Erythroblast (primary cell): ENCODE results near the gene CDK6.

Source experiments
- DNase-seq, 2 experiments: peaks; one replicate each; lab custom pipeline; 2025; lab: John Stamatoyannopoulos, UW
- GATA1 ChIP-seq: IDR thresholded peaks from 2 replicates; pipeline ENCODE4 v1.6.1; 2011; ENCODE audit warnings: low read depth, mild to moderate bottlenecking, control low read depth, low read length, moderate library complexity
- POLR2A ChIP-seq: IDR thresholded peaks from 2 replicates; pipeline ENCODE4 v1.6.1; 2011; ENCODE audit warnings: mild to moderate bottlenecking, low read length

CDK6 gene

DNA sequence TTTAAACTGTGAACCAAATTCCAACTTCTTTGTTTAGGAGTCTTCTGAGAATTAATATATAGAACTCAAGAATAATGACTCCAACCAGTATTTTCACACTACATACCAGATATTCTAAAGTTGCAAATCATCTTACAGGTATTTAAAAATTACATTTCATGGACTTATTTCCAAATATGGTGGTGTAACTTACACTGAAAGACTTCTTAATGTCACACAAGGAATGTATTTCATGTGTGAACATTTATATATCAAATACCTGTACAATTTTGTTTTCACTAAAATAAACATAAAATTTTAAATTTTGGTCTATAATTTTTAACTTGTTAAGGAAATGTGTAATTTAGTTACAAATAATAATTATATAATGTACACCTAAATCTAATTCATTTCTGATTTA lies 2.6 kb upstream of the CDK6 start:
- DNase-seq = no peak
- no peak for TF ChIP-seq GATA1
- no peak for TF ChIP-seq POLR2A

DNA sequence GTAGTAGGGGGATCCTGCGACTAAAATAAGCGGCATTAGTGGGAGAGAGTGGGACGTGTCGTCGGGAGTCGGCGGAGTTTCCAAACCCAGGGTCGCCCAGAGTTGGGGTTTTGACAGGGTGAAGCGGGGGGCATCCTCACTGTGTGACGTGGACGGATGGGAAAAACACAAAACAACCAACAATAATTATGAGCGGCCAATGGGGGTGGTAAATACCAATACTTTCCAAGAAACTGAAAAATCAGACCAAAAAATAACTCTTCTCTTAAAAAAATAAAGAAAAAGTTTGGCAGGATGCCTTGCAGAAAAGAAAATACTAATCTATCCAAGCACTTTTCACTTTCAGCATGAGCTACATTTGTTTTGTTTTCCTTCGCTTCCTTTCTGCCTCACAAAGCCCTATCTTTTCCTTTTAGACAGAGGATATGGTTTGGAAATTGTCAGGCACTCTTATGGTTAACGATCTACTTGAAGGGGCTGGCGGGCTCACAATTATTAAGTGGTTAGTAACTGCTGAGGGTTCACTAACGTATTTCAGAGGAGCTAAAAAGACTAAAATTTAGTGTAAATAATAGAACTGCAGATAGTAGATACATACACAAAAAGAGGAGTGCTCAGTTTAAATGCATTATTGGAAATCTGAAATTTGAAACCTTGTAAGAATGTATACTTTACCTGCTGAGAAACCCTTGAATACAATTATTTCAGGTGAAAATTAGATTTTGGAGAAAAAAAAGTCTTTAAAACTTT lies 802 bp upstream of the CDK6 start:
- peak; percentile 42 to 48 for DNase-seq
- TF ChIP-seq POLR2A (no peak), GATA1 (no peak)

DNA sequence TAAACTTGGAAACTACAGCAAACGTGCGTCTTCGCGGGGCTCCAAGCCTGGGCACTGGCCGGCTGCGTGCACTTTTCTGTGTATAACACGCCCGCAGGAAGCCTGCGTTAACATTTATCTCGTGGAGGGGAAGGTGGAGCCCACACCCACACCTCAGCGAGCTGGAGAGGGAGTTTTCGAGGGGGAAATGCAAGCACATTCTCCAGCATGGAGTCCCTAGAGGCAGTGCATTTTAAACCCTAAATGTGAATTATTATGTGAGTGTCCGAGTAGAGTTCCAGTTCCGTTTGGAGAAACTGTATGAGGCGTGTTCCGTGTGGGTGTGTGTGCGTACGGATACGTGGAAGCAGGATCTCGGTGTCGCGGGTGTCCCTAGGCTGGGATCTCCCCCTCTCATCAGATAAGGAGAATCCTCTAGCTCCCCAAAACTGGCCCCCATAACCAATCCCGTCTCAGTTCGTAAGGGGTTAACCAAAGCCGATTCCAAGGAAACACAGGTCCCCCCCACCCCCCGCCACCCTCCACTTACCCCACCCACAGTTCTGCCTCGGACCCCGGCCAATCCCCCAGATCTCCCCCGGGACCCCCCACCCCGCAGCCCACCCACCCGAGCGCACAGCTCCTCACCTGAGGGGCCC lies 403 bp downstream of the CDK6 start:
- DNase-seq = peak; percentile 69 to 72
- TF ChIP-seq POLR2A = no peak
- no peak for TF ChIP-seq GATA1

DNA sequence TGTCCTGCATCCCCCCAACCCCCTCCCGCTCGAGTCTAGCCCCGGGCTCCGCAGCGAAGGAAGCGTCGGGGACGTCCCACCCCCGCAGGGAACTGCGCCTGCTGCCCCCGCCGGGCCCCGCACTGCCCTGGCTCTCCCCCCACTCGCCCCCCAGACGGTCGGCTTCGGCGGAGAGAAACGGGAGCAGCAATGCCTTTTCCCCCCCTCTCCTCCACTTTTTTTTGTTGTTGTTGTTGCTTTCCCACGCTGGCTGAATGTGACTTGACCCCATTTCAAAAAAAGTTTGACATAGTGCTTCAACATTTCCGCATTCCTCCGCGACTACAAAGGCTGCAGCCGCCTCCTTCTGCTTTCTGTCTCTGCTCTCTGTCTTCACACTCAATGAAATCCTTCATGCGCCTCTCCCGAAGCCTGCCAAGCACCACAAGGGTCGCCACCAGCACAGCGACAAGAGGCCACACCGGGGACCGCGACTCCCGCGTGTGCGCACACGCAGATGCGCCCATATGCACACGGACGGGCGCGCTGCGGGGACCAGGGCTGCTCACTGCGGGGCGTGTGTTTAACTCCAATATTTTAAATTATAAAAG lies 1.0 kb downstream of the CDK6 start:
- TF ChIP-seq GATA1 (no peak), POLR2A (peak; percentile 26)
- DNase-seq = peak; percentile 69 to 72

DNA sequence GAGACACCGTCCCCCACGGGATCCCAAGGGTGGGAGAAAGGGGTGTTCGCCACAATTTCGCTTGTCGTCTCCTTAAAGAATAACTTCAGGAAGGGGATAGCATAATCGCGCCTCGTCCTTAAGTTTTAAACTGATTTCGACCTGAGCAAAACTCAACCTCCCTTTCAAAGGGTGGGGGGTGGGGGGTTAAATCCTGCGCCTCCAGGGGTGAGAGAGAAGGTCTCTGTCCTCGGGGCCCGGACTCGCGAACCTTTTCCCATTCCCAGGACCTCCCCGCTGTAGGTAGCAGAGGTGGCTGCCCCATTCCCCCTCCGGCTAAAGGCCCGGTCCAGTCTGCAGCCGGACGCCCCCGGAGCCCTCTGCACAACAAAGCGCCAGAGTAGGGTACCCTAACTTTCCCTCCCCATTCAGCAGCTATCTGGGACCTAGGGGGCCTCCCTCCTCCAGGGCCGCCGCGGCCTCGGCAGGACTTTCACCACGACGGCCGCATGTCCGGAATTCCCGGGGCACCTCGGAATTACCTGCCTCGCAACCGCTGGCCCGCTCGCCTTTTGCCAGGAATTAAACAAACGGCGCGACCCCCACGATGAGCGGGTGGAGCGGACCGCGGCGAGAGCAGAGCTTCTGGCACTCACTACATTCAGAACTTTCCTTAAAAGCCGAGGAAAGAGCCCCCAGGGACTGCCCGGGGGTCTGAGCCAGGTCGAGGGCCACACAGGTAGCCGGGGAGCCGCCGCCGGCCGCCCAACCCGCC lies 1.7 kb downstream of the CDK6 start:
- TF ChIP-seq GATA1 (no peak), POLR2A (no peak)
- peak; percentile 45 to 52 for DNase-seq

DNA sequence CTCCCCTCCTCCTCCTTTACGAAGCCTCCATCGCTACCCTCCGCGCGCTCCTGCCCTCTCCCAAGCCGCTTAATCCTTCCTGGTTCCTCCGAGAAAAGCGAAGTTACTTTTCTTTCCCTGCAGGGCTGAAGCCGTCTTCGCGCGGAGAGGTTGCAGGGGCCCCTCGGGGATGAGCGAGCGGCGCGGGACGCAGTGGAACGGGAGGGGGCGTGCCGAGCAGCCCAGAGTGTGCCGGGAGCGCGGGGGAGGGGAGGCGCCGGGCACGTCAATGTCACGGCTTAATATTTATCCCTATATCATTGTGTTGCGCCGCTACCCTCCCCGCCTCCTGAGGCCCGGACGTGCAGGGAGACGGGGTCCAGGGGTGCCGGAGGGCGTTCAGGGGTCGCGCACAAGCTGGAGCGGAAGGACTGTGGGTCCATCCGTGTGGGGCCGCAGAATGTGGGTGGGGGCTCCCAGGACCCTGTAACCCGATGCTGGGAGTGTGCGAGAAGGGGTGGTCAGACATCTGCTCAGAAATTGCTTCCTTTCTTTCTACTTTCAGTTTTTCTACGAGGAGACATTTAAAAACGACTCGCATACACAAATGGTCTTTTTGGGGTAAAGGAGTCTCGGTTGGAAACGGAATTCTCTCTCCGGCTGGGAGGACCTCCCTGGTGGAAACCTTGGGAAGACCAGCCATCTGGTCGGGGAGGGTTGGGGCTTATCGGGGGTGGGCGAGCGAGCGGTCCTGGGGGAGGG lies 2.4 kb downstream of the CDK6 start:
- DNase-seq = peak; percentile 86 to 90
- TF ChIP-seq POLR2A (peak; percentile 65), GATA1 (no peak)

DNA sequence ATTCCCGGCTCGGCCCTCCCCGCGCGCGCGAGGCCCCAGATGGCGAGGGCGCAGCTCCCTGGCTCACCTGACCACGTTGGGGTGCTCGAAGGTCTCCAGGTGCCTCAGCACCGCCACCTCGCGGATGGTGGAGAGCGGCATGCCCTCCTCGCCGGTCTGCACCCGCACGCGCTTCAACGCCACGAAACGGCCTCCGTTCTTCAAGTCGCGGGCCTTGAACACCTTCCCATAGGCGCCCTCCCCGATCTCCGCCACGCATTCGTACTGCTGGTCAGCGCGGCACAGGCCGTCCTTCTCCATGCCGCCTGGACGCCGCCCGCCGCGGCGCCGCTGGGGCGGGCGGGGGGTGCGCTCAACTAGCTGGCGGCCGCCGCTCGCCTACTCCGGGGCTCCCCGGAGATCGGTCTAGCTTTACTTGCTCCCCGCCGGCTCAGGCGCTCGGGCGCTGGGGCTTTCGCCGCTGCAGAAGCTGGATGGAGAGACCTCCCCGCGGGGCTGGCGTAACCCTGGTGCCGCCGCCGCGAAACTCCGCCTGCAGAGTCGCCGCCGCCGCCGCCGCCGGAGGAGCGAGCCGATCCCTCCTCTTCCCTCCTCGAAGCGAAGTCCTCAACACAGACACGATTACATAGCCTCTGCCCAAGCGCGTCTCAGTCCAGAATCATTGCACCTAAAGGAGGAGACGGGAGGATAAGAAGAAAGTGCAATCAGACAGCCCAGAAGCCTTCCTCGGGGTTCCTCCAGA lies 3.2 kb downstream of the CDK6 start:
- peak; percentile 87 to 91 for DNase-seq
- no peak for TF ChIP-seq POLR2A
- no peak for TF ChIP-seq GATA1

DNA sequence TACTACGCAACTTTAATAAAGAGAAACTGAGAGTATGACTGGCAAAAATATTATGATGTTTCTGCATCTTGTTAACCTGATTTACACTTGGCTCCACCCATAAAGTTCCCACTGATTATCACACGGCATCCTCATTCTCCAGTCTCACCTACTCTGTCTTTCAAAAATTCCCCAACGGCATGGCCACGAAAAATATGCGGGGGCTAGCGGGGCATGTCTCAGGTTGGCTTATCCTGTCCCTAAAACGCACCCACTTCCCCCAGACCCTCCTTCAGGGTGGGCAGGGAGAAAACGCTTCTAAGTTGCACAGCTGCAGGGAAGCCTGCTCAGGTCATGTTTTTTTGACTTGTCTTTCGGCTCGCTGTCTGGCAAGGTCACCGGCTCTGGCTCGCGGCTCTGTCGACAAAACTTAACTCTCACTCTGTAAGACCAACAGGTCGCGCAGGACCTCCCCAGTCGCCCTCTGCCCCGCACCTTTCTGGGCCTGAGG lies 3.8 kb downstream of the CDK6 start:
- peak in 1 of 2 experiments; percentile 61 for DNase-seq
- TF ChIP-seq GATA1 = no peak
- TF ChIP-seq POLR2A = no peak

DNA sequence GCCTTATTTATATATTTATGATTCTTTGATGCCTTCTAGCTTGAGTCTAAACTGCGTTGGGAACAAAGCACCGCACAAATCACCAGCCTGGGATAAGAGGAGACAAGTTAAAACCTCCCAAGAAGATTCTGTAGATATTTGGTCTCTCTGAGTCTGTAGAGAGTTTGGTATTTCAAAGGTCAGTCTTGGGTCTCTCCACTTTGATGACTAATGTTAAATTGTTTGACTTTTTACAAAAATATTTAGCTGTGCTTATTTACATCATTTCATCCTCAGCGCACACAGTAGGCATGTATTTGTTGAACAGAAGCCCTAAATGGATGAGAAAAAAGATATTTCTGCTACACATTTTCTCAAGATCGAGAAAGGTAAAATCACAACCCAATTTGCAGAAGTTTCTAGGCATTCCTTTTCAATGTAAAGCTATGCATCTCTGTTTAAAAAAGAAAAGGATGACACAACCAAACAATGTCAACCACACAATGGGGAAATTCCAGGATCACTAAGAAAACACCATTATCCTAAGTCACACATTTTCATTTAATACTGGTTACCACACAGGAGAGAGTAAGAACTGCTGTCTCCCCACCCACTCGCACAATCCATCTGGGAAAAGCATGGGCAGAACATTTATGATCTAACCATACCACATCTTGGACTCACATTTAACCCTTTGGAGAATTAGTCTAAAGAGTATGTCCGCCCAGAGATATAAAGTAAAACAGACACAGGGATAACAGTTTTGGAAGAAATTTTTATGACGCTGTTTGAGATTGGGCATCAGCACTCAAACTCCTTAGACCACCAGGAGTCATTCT lies 4.4 kb downstream of the CDK6 start:
- DNase-seq = no peak
- TF ChIP-seq POLR2A (no peak), GATA1 (no peak)

DNA sequence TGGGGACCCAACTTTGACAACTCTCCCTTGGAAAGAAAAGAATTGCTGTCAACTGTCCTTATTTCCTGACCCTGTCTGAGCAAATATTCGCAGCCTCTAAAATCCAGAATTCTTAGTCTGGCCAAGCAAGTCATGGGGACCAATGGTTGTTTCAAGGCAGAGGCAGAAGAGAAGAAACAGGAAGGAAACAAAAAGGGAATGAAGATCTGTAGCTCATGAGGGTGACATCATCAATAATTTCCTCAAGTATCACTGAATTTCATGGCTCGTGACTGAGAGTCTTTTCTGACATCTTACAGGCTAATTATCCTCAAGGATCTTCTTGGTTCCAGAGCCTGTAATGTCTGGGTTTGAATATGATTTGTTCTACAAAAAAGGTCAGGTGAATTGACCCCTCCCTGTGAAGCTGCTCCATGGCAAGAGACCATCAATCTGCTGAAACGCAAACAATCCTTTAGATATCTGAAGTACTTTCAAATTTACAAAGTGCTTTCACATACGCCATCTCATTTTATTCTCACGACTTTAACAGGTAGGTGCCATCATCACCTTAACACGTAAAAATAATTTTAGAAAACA lies 5.8 kb downstream of the CDK6 start:
- no peak for TF ChIP-seq GATA1
- TF ChIP-seq POLR2A = no peak
- DNase-seq = peak in 1 of 2 experiments; percentile 22

DNA sequence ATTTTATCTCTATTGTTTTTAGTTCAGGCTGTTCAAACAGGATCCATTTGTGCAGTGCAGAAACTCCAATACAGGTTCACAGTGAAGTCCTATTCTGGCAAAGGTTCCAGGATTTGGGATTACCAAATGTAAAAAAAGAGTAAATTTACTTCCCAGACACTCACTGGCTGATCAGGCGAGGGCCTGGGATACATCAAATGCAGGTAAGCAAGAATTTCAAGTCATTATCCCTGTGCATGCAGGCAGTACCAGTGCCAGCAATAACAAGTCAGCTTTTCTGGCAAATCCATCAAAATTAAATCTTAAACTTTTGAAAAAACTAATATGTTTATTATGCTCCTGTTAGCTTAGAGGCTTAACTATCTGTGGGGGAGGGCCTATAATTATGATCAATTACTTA lies 6.3 kb downstream of the CDK6 start:
- TF ChIP-seq POLR2A (no peak), GATA1 (no peak)
- no peak for DNase-seq
